GM18868 (cell line): ENCODE measurements around the gene GALNT18.

ENCODE experiments used
- ATAC-seq: cut with Tn5 transposase; IDR thresholded peaks from one replicate; pipeline ENCODE4 v1.9.1; 2021; ENCODE audit warnings: mild to moderate bottlenecking, moderate library complexity; ENCODE audit not compliant: unreplicated experiment

Gene GALNT18

GRCh38 chr11:11588243-11588642 is 33.6 kb downstream of the GALNT18 start:
- no peak for ATAC-seq

GRCh38 chr11:11587122-11587521 is 34.7 kb downstream of the GALNT18 start:
- no peak for ATAC-seq

- no peak for ATAC-seq
Observed at GRCh38 chr11:11586465-11586864, 35.3 kb downstream of the GALNT18 start.

- no peak for ATAC-seq
Observed at GRCh38 chr11:11584937-11585336, 36.9 kb downstream of the GALNT18 start.

GRCh38 chr11:11584530-11584810 is 37.3 kb downstream of the GALNT18 start:
- ATAC-seq = no peak

- ATAC-seq = no peak
Observed at GRCh38 chr11:11583801-11584529, 37.8 kb downstream of the GALNT18 start.

- no peak for ATAC-seq
Observed at GRCh38 chr11:11582011-11582701, 39.6 kb downstream of the GALNT18 start.

- no peak for ATAC-seq
Observed at GRCh38 chr11:11581481-11581880, 40.3 kb downstream of the GALNT18 start.

GRCh38 chr11:11580841-11581411 is 40.9 kb downstream of the GALNT18 start:
- ATAC-seq = no peak

- no peak for ATAC-seq
Observed at GRCh38 chr11:11580012-11580411, 41.8 kb downstream of the GALNT18 start.

- ATAC-seq = no peak
Observed at GRCh38 chr11:11579012-11579988, 42.5 kb downstream of the GALNT18 start.

GRCh38 chr11:11577932-11578911 is 43.6 kb downstream of the GALNT18 start:
- no peak for ATAC-seq

GRCh38 chr11:11577251-11577855 is 44.5 kb downstream of the GALNT18 start:
- peak; percentile 55 for ATAC-seq

- ATAC-seq = no peak
Observed at GRCh38 chr11:11574373-11575287, 47.2 kb downstream of the GALNT18 start.

GRCh38 chr11:11572386-11572785 is 49.4 kb downstream of the GALNT18 start:
- no peak for ATAC-seq

GRCh38 chr11:11571893-11572292 is 49.9 kb downstream of the GALNT18 start:
- no peak for ATAC-seq

GRCh38 chr11:11570823-11571222 is 51.0 kb downstream of the GALNT18 start:
- ATAC-seq = no peak

- no peak for ATAC-seq
Observed at GRCh38 chr11:11569936-11570491, 51.8 kb downstream of the GALNT18 start.
